Measurements from ENCODE around the gene ZNF366.

The ZNF366 gene

GRCh38 chr5:72554897-72555296, 47.7 kb upstream of the ZNF366 start (continued):
- TF ChIP-seq ZNF148 (tag by site-specific recombination; IDR thresholded peaks at IDR 0.05; ENCODE audit: borderline replicate concordance): no peak

GRCh38 chr5:72552041-72552557, 44.9 kb upstream of the ZNF366 start:
- H3K27ac ChIP-seq (ENCODE audit: extremely low read depth, low read depth, low read length): no peak overlapping the region
- no peaks in the 10 kb centered on the region for H3K36me3 ChIP-seq (ENCODE audit: control insufficient read depth in 2 of 2, insufficient read depth in 1 of 2, low read length in 2 of 2)
- no peaks in the 10 kb centered on the region for H3K9me3 ChIP-seq (ENCODE audit: control insufficient read depth, insufficient read depth, low read depth, low read length)
- ChIA-PET CTCF (interaction anchor here (0.6 to 1.5 kb wide), 2 partner anchors 28 to 61 kb away, joined by 3 to 4 read pairs; no protein-coding TSS in a partner anchor), POLR2A (interaction anchor here (0.7 kb wide), 1 partner anchor 303 kb away, joined by 6 read pairs; no protein-coding TSS in a partner anchor)
- no peak overlapping the region for H3K4me3 ChIP-seq (ENCODE audit: low read depth, low read length)
- no peak for TF ChIP-seq SALL2 (tag by site-specific recombination; IDR thresholded peaks at IDR 0.05; ENCODE audit: borderline replicate concordance)
- no peak for TF ChIP-seq PRDM2 (tag by site-specific recombination; IDR thresholded peaks at IDR 0.05; ENCODE audit: borderline replicate concordance)
- no peak for TF ChIP-seq ZNF302 (tag by site-specific recombination; IDR thresholded peaks at IDR 0.05; ENCODE audit: low read depth)
- no peak for TF ChIP-seq KLF1 (tag by site-specific recombination; IDR thresholded peaks at IDR 0.05)
- TF ChIP-seq, protein P1, sequence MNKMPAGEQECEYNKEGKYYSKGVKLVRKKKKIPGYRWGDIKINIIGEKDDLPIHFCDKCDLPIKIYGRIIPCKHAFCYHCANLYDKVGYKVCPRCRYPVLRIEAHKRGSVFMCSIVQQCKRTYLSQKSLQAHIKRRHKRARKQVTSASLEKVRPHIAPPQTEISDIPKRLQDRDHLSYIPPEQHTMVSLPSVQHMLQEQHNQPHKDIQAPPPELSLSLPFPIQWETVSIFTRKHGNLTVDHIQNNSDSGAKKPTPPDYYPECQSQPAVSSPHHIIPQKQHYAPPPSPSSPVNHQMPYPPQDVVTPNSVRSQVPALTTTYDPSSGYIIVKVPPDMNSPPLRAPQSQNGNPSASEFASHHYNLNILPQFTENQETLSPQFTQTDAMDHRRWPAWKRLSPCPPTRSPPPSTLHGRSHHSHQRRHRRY (tag by site-specific recombination; IDR thresholded peaks at IDR 0.05): no peak
- TF ChIP-seq ZNF701 (tag by site-specific recombination; IDR thresholded peaks at IDR 0.05): no peak
- TF ChIP-seq, protein P2, sequence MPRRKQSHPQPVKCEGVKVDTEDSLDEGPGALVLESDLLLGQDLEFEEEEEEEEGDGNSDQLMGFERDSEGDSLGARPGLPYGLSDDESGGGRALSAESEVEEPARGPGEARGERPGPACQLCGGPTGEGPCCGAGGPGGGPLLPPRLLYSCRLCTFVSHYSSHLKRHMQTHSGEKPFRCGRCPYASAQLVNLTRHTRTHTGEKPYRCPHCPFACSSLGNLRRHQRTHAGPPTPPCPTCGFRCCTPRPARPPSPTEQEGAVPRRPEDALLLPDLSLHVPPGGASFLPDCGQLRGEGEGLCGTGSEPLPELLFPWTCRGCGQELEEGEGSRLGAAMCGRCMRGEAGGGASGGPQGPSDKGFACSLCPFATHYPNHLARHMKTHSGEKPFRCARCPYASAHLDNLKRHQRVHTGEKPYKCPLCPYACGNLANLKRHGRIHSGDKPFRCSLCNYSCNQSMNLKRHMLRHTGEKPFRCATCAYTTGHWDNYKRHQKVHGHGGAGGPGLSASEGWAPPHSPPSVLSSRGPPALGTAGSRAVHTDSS (tag by site-specific recombination; IDR thresholded peaks at IDR 0.05): no peak
- no peak for TF ChIP-seq ZNF416 (tag by site-specific recombination; IDR thresholded peaks at IDR 0.05)
- TF ChIP-seq SP7 (tag by site-specific recombination; IDR thresholded peaks at IDR 0.05): no peak
- TF ChIP-seq ZNF280D (tag by site-specific recombination; IDR thresholded peaks at IDR 0.05): no peak
- TF ChIP-seq ZNF473 (tag by site-specific recombination; IDR thresholded peaks at IDR 0.05): no peak
- TF ChIP-seq ZBTB7A (tag by site-specific recombination; IDR thresholded peaks at IDR 0.05; ENCODE audit: low read depth): no peak
- no peaks in the 10 kb centered on the region for H3K4me1 ChIP-seq (ENCODE audit: control insufficient read depth, insufficient read depth, low read length)
